GM21619 (cell line): Measurements from ENCODE around the gene ATP2B2.
A peak's percentile ranks its signal among the peaks of the same experiment; 100 is the strongest.
"Not testable (repeated sequence)": the region's sequence is repeated elsewhere in the genome, so short reads cannot be mapped to it uniquely, and the experiment has no call there.

ENCODE experiments used
- ATAC-seq: cut with Tn5 transposase; IDR thresholded peaks from one replicate; pipeline ENCODE4 v1.9.1; 2021; ENCODE audit not compliant: unreplicated experiment

The ATP2B2 gene

DNA sequence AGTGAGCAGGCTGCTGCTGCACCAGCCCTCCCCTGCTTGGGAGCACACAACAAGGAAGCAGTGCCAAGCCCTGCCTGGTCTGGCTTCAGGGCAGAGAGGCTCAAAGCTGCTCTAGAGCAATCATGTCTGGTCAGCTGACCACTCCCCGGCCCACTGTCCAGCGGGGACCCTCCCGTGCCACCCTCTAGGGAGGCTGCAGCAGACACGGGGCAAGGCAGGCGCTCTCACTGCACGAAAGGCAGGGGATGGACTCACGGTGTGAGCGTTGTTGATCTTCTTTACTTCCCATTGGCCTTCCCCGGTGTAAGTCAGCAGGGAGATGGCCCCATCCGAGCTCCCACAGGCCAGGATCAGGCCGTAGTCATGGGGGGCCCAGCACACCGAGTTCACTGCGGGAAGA, 193.7 kb downstream of the ATP2B2 start:
- ATAC-seq = no peak

DNA sequence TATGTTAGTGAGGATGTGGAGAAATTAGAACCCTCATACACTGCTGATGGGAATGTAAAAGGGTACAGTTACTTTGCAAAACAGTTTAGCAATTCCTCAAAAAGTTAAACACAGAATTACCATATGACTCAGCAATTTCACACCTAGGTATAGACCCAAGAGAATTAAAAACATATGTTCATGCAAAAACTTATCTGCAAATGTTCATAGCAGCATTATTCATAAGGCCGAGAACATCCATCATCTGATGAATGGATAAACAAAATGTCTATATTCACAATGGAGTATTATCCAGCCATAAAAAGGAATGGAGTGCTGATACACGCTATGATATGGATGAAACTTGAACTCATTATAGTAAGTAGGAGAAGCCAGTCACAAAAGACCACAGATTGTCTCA, 194.8 kb downstream of the ATP2B2 start:
- no peak for ATAC-seq

DNA sequence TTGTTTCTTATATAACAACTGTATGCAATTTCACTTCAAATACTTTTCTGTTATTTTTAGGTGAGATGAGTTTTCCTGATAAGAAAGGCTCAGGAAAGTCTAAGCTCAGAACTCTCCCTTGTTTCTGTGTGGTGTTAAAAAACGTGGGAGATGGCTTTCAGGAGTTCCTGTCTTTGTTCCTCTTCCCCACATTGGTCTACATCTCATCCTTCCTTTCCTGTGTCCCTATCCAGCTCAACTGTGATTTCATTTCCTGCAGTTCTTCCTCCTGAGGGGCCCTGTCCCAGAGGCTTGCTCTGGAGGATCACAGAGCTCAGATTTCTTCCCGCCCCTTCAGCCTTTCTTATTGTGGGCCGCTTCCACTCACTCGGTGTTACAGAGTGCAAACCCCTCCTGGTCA, 195.7 kb downstream of the ATP2B2 start:
- ATAC-seq = no peak

DNA sequence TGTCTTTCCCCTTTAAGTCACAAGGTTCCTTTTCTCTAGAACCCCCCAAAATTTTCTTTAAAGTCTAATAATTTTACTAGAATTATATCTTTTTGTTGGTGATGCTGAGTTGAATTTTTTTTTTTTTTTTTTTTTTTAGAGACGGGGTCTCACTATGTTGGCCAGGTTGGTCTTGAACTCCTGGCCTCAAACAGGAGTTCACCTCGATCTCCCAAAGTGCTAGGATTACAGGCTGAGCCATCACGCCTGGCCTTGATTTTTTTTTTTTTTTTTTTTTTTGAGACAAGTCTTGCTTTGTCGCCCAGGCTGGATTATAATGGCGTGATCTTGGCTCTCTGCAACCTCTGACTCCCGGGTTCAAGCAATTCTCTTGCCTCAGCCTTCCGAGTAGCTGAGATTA, 196.7 kb downstream of the ATP2B2 start:
- no peak for ATAC-seq

DNA sequence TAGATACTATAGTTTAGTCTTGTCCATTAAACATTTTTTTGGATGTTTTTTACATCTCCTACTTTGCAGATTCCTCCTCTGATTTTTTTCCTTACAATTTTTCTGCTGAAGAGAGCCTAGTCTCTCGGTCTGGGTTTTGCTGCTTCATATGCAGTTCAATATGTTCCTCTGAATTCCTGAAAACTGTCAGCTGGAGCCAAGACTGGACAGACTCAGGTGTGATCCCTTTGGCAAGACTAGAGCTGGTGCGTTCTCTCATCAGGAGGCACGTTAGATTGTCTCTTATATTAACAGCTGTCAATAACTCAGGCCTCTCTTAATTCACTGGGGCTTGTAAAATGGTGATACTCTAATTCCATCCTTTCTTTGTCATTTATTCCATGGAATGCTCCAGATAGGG, 199.2 kb downstream of the ATP2B2 start:
- no peak for ATAC-seq

DNA sequence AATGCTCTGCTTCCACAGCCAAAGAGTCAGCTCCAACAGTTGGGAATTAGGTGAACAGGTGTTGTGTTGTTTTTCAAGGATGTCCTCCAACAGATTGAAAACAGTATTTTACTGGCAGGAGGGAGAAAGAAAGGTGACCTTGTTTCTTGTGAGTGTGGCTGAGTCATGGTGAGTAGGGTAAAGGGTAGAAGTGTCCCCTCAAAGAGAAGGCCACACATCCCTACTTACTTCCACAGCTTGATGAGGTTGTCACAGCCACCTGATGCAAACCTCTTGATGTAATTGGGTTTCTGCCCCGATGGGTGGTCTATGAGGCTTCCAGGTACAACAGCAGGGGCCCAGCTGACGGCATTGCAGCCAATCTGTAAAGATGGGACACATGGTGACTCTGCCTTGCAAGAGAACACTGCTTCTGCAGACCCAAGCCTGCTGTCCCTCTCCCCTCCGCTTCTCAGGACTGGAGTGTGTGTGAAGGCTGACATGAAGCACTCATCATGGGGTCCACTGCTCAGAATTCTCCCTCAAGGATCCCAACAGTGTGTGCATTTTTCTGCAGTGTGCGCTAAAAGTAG, 200.0 kb downstream of the ATP2B2 start:
- no peak for ATAC-seq

DNA sequence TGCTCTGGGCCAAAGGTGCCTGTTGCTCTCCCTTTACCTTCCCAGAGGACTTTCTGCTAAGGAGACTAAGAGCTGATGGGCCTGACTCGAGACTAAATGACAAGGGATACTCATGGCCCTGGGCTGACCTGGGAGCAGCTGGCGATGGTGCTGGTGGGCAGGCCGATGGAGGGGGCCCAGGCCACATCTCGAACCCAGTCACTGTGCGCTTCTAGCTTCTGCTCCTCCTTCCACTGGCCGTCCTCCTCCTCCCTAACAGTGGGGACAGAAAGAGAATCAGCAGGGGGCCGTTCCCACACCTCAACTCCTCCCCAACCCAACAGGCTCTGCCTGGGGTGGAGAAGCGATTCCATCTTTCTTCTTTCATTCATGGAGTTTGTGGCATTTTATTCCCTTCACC, 200.5 kb downstream of the ATP2B2 start:
- no peak for ATAC-seq

DNA sequence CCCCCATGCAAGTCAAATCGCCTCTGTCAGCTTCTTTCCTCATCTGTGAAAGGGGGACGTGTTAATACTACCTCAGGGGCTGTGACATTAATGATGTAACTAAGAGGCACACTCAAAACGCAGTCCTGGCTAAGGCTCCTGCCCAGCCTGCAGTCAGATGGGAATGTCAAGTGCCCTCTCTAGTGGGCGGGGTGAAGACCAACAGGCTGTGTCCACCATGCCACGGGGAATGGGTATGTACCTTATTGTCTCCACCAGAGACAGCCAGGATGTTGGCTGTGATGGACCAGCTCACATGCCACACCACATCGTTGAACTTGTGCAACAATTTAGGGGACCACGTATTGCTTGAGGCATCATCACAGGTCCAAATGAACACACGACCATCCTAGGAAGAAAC, 201.6 kb downstream of the ATP2B2 start:
- no peak for ATAC-seq

DNA sequence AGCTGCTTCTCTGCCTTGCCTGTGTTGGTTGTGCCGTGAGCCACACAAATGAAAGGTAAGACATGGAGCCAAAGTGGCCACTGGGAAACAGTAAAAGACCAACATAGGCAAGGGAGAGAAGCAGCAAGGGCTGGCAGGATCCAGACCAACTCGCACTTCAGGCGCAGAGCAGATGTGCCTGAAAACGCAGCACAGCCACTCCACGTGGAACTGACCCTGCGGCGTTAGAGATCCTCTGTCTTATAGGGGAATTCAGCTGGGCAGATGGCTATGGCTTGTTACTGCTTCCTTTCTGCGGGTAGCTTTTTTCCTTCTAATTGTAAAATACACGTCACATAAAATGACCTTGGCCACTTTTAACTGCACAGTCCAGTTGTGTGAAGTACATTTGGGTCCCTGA, 202.3 kb downstream of the ATP2B2 start:
- no peak for ATAC-seq

DNA sequence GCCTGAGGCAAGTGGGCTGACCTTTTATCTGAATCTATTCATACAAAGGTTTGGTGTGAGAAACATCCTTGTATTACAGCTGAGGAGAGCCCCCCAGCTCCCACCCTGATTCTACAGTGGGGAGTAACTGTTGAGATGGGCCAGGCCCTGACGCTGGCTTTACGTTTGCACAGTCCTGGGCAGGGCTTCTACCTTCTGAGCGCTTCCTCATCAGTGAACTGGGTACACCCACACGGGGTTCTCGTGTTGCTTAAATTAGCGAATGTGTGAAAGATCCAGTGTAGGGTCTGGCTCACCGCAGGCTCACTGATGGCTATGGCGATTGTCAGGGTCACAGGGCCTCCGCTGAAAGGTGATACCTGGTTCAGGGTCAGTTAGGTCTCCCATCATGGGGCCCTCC, 205.3 kb downstream of the ATP2B2 start:
- ATAC-seq = no peak

DNA sequence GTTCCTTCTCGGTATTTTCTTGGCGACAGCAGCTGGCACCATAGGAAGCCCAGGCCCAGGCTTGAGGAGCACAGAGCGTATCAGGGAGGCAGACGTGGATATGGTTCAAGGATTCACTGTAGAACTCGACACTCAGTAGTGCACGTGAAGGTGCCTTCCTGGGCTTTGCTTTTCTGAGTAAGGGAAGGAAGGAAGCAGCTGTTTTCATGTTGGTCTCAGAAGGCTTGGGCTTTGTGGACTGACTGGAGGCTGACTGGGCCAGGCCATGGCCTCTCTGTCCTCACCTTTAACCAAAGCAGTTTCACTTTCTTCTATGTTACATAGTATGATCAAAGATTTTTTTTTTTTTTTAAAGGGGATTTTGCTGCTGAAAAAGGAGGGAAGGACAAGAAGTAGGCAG, 205.7 kb downstream of the ATP2B2 start:
- no peak for ATAC-seq

DNA sequence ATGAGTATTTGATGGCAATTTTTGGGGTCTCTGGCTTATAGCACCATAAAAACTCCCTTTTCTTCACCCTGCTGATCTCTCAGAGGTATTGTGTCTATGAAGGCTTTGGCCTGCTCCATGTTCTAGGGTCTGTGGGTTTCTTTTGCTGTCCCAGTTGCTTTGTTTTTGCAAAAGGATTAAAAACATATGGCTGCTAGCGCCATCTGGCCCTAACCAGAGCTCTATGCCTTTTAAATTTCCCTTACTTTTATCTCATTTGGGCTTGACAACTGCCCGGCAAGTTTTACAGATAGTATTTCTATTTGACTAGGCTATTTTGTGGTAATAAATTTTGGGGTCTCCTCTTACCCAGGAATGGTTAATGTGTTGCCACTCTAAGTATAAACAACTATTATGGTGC, 206.2 kb downstream of the ATP2B2 start:
- no peak for ATAC-seq

DNA sequence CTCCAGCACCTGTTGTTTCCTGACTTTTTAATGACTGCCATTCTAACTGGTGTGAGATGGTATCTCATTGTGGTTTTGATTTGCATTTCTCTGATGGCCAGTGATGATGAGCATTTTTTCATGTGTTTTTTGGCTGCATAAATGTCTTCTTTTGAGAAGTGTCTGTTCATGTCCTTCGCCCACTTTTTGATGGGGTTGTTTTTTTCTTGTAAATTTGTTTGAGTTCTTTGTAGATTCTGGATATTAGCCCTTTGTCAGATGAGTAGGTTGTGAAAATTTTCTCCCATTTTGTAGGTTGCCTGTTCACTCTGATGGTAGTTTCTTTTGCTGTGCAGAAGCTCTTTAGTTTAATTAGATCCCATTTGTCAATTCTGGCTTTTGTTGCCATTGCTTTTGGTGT, 207.3 kb downstream of the ATP2B2 start:
- not testable (repeated sequence) for ATAC-seq

DNA sequence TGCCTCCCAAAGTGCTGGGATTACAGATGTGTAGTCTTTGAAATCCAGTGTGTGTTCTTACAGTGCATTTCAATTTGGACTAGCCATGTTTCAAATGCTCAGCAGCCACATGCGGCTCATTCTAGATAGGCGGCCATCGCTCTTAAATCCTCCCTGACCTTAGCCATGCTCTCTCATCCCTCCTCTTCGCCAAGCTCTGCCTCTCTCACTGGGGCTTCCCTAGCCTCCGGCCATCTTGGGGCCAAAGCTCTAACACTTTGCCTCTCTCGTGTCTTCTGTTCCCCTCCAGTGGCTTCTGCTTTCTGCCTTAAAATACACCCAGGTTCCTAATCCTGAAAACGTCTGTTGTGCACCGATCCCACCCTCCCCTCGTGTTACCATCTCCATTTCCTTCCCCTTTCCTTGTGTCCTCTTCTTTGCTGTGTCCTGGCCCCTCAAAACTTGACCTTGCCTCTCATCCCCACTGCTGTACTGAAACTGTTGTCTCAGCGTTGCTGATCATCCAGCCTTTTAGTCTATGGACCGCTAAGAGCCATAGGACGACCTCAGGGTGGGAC, 211.3 kb downstream of the ATP2B2 start:
- ATAC-seq = no peak

DNA sequence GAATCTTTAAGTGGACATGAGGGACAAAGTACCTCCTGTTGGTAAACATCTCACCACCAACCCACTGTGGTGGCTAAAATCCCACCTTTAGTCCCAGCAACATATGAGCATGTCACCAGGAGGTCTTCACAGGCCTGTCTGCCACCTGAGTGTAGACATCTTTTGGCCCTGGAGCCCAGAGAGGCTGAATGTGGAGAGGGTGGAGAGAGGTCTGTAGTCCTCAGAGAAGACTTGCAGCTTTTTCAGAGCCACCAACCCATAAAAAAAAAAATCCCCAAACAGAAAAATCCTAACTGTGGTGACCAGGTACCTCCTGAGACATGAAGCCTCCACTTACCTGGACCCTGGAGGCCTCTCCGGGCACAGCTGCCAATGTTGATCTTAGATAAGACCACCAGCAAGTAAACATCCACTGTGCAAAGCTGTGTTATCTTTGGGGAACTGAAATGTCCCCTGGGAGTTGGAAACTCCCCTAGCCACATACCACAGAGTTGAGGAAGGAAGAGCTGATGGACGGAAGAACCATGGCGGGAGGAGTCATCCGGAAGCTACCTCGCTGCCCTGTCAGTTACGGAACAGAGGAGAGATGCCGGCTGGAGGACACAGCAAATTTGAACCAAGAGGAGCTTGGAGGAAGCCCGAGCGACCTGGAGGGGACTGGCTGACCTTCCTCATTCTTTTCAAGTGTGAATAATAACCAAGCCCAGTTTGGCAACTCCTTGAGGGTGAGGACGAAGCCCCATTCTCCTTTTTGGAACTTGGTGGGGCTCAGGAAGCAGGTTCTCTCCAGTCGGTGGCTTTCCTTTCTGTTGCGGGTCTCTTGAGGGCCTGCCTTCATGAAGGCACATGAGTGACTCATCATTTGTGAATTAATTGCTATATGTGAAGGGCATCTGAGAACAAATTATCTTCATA, 212.6 kb downstream of the ATP2B2 start, which contains the start of gene GHRL:
Gene GHRL (minus strand): TSS at position 443 of the 915 bp plus-strand sequence. CDS start 2,767 bp downstream, outside the sequence.
- ATAC-seq = peak; percentile 77

DNA sequence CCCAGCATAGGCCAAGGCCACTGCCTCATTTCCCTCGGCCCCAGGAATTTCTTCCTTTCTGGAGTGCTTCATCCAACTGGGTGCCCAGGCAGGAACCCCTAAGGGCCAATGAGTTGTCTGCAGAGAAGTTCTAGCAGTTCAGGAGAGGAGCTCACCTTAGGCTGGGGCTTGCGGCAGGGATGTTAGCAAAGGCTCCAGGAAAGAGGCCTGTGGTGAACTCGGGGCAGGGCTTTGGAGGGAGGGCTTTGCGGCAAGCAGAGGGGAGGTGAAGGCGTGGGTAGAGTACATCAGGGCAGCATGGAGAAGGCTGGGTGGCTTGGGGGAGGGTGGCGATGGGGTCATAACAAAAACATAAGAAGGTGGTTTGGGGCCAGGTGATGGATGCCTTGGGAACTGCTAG, 213.7 kb downstream of the ATP2B2 start:
- ATAC-seq = no peak

DNA sequence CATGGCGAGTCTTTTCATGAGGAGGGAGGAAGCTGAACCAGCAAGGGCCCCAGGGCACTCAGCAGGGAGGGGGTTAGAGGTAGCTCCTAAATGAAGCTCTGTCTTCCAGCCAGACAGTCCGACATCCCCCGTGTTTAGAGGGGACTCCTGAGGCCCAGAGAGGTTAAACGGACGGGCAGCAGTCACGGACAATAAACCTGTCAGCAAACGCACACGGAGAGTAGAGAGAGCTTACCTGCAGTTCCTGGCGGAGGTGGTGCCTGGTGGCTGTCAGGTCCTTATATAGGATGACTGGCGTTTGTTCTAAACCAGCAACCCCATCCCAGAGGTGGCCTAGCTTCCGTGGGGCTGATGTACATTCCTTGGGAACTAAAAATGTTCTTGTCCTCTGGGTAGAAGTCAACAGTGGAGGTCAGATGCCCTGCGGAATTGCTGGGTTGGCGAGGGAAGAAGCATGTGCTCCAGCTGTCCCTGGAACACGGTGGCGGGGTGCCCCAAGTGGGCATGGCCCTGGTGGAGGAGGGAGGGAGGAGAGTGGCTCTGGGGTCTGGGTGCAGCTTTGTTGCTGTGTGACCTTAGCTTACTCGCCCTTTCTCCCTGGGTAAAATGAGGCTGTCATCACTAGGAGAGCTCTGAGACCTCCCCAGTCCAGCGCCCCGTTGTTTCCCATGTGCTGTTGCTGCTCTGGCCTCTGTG, 214.8 kb downstream of the ATP2B2 start:
- no peak for ATAC-seq

DNA sequence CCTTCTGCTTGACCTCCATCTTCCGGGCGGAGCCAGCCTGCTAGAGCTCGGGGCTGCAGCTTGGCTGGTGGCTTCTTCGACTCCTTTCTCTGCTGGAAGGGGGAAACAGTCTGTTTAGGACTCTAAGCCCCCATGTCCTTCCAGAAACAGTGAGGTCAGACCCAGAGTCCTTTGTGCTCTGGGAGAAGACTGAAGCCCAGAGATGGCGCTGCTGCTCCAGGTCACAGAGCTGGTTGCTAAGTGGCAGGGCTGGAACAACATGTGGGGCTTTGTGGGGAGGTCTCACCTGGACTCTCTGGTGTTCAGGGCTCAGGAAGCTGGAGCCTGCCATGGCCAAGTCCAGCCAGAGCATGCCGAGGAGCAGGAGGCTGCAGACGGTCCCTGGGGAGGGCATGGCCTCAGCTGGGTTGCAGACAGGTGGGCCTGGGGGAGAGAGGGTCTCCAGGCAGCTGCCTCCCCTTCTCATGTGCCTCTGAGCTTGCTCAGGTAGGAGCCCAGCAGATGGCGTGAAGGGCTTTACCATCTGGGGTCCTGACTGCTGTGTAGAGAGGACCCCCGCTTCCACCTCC, 215.5 kb downstream of the ATP2B2 start:
- no peak for ATAC-seq

DNA sequence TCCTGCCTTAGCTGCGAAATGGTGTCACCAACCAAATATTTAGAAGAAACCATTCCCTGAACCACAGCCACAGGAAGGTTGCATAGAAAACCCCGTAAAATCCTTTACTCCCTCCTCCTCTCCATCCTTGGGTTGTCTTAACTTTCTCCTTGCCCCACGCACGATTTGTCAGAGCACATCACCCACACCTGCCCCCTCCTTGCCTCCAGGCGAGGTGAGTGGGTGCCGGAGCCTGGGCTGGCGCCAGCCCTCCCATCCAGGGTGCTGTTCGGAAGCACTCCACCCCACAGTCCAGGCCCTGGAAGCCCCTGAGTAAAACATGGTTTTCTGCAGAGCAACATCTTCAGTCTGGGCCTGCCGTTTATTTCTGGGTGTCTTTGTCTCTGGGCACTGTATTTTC, 216.3 kb downstream of the ATP2B2 start:
- no peak for ATAC-seq

DNA sequence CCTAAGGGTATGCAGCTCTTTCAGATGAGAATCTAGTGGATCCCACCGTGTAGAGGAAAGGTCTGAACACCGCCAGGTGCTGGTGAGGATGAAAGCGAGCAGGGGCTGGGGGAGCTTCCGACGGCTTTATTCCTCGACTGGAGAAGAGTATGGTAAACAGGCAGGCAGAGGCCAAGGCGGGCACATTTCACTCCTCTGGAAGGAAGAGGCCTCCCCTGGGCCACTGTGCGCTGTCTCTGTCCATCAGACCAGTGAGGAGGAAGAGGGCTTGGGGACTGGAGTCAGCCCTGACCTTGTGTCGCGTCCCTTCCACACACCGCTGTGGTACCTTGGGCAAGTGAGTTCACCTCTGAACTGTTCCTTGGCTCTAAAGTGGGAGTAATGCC, 216.8 kb downstream of the ATP2B2 start:
- ATAC-seq = no peak

DNA sequence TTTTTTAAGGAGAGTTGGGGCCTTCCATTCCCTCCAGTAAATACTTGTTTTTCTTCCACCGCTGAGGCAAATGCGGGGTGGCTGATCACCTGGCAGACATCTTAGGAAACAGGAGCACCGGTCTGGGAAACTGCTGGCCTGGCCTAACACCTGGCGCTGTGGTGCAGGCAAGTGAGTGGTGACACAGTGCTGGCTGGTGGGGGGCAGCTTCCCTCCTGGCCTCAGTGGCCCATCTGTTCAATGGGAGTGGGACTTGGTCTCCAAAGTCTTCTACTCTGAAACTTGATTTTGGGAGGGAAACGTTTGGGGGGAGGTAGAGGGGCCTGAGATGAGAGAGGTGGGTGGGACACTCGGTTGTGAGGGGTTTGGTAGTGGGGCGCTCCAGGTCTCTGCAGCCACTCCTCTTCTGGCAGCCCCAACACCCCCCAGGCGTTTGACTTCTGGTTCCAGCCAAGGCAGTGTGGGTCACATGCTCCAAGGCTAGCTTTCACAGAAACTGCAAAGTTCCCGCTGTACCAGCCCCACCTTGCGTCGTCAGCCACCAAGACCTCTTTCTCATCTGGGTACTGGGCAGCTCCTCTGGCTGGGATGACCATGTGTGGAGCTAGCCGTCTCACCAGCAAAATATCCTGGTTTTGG, 217.3 kb downstream of the ATP2B2 start:
- no peak for ATAC-seq
